GM12865 (cell line): ENCODE data around the gene HES4.

Source experiments
- DNase-seq: peaks from one replicate; pipeline ENCODE4 v3.0.0; 2010; ENCODE audit warnings: low read depth
- H3K4me3 ChIP-seq: 2 replicates; pipeline ENCODE4 v1.5.1; 2011; ENCODE audit warnings: mild to moderate bottlenecking, low read depth, low read length, control low read depth
- CTCF ChIP-seq: IDR thresholded peaks from 2 replicates; pipeline ENCODE4 v1.5.1; 2011; ENCODE audit warnings: low read length, control low read depth, low read depth, inconsistent platforms; ENCODE audit not compliant: insufficient read depth; ENCODE audit errors: missing control alignments

HES4 gene

DNA sequence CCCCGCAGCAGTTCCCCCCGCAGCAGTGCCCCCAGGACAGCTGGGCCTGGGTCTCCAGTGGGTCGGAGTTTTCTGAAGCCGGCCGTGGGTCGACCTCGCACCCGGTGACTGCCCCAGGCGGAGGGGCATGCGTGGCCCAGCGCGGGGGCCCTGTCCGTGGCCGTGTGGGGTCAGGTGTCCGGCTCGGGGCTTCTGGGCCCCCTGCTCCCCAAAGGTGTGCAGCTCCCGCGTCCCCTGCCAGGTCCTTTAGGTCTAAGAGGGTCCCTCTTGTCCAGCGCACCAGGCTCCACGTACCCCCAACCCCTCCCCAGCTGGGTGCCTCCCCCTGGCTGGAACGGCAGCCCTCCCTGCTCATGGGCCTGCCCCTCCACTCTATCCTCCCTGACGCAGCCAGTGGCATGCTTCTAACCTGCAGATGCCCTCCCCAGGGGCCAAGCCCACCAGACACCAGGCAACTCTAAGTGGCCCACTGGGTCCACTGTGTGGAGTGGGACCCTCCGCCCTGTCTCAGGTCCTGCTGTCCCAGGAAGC lies 5.9 kb upstream of the HES4 start:
- no peak for DNase-seq
- TF ChIP-seq CTCF, result no peak
- no peak overlapping the region for H3K4me3 ChIP-seq

- no peak for TF ChIP-seq CTCF
- no peak for DNase-seq
- H3K4me3 ChIP-seq, result no peak overlapping the region
Measured at GRCh38 chr1:1004780-1005697, 5.1 kb upstream of the HES4 start.

DNA sequence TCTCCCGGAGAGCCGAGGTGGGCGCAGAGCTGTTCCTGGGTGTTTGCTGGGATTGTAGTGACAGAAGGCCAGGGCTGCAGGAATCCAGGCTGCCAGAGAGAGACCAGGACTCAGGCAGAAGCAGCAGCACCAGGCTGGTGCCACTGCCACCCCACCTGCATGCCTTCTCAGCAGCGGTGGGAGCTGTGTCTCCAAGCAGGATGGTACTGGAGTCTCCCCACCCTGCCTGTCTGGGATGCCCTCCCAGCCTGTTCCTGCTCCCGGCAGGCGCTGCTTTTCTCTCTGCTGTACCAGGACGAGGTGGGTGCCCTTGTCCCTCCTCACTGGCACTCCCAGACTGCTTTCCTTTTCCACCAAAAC lies 4.5 kb upstream of the HES4 start:
- H3K4me3 ChIP-seq, result no peak overlapping the region
- no peak for DNase-seq

DNA sequence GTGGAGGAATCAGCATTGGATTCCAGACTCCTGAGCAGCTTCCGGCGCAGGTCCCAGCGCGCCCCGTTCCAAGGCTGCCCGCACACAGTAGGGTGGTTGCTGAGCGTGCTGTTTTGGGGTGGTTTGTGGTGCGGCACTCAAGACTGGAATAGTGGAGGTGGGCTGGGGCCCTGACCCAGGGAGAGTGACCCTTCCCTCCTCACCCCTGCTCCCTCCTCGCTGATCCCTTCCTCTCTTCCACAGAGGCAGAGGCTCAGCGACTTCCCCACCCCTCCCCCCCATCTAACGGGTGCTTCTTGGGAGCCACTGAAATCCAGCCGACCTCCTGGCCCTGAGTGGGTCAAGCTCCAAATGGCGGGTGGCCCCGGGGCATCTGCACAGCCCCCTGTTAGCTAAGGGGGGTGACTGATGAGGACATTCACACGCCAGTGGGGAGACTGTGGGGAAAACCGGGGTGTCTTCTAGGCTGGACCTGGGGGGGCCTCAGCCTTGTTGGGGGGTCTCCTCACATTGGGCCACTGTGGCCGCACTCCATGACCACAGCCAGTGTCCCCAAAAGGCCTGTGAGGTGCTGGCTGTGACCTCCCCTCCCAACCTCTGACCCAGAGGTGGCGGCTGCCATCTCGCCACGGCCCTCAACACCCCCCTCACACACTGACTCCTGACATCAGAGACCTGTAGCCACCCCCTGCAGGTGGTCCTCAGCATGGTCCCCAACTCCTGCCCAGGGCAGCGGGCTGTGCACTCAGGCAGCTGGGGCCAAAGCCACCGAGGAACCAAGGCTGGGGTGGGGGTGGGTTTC lies 3.9 kb upstream of the HES4 start:
- DNase-seq, result no peak
- no peak for TF ChIP-seq CTCF
- H3K4me3 ChIP-seq, result no peak overlapping the region

More for the DNA sequence above, 4.5 kb upstream of the HES4 start:
- TF ChIP-seq CTCF, result no peak

- H3K4me3 ChIP-seq, result peak overlapping the region; percentile 50
- no peak for TF ChIP-seq CTCF
- no peak for DNase-seq
Measured at GRCh38 chr1:1001057-1001783, 1.3 kb upstream of the HES4 start.

DNA sequence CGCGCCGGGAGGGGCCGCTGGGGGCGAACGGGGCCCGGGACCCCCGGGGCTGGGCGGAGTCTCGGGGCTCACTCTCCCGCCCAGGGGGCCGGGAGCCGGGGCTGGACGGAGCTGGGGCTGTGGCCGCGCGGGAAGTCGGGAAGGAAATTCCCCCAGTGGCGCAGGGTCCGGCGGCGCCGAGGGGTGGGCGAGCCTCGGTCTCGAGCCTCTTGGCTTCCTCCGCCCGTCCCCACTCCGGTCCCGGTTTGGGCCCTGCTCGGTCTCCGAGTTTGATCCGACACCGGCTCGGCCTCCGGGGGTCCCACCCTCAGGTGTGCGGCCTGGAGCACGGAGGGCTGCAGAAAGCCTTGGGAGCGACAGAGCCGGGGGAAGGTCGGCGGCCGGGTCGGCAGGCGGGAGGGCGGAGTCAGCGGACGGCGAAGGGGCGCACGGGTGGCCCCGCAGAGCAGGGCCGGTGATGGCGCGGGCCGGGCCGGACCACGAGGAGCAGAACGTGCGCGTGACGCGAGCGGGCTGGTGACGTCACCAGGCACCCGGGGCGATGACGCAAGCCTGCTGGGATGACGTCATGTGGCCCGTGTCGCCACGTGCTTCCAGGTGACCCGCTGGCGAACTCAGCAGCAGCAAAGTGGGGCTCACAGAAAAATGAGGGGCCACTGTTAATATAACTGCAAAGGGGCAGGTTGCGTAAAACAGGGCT lies 610 bp upstream of the HES4 start:
- TF ChIP-seq CTCF, result no peak
- DNase-seq, result peak; percentile 71
- H3K4me3 ChIP-seq, result peak overlapping the region; percentile 50
